DND-41 (cell line): Measurements from ENCODE around the gene DST.

Source experiments
- CTCF ChIP-seq: IDR thresholded peaks from 2 replicates; pipeline ENCODE4 v1.5.1; 2012; ENCODE audit warnings: borderline replicate concordance, low read length, moderate library complexity, mild to moderate bottlenecking; ENCODE audit not compliant: poor library complexity, severe bottlenecking; ENCODE audit errors: extremely low read depth
- EZH2 ChIP-seq: IDR thresholded peaks from 3 replicates; pipeline ENCODE4 v1.6.1; 2012; ENCODE audit warnings: borderline replicate concordance, low read depth, mild to moderate bottlenecking, moderate library complexity, low read length, inconsistent platforms; ENCODE audit not compliant: severe bottlenecking

DNA sequence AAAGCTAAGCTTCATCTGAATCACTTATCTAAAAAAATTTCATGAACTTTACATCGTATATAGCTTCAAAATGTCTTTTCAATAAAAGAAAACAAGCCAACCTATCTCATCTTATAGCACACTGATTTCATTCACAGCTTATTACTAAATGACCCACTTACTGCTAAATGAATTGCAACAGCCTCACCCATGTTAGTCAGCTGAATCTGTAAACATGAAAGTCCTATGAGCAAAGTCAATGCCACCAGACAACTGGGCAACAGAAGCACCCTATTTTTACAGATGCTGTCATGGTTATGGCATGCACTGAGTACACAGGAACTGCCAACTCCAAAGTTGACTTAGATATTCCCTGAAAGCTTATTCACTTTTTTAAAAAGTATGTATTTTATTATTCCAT is 41.2 kb upstream of the DST start:
- TF ChIP-seq EZH2 (no peak), CTCF (no peak)
